Pancreas (tissue), 10 donors: ENCODE results near the gene ATP6AP1. TPM values are rescaled to one million over a fixed set of nuclear protein-coding genes. Genes with fewer than 3 reads are reported as not detected.

Source experiments
- ATAC-seq, 4 donors: fragments of 200-7000 bp; cut with Tn5 transposase; one replicate each; pipeline versions ENCODE4 v1.8.0 to v1.9.1; 2020; ENCODE audit warnings: mild to moderate bottlenecking in 4 of 4, moderate library complexity in 4 of 4
- DNase-seq, 6 donors: peaks; one replicate each; pipeline ENCODE4 v3.0.0-alpha.2; 2020
- FAIRE-seq: peaks from 2 replicates; lab custom pipeline; 2012; peaks lifted over from hg19 to GRCh38; lab: Jason Lieb, UNC
- H3K27ac ChIP-seq, 4 donors: fragments of 200-600 bp; sonication (generic); 1 replicate in 3 of 4; 2 replicates in 1 of 4; pipeline versions ENCODE4 v1.5.0 to v1.8.0; 2020
- H3K27me3 ChIP-seq, 4 donors: fragments of 200-600 bp; one replicate each; pipeline ENCODE4 v1.8.0; 2021
- H3K36me3 ChIP-seq, 3 donors: fragments of 200-600 bp; sonication (generic) in 1 of 3; one replicate each; pipeline versions ENCODE4 v1.5.0 to v1.8.0; 2020 to 2021
- H3K4me1 ChIP-seq, 3 donors: fragments of 200-600 bp; one replicate each; pipeline ENCODE4 v1.8.0; 2021
- H3K4me3 ChIP-seq, 4 donors: fragments of 200-600 bp; sonication (generic) in 2 of 4; one replicate each; pipeline versions ENCODE4 v1.5.0 to v1.8.0; 2020 to 2021
- H3K9me3 ChIP-seq, 4 donors: fragments of 200-600 bp; one replicate each; pipeline ENCODE4 v1.8.0; 2021
- WGBS, 2 donors: extraction: QIAGEN DNeasy Blood & Tissue Kit; methylation state at CpG; one replicate each; pipeline ENCODE4 v1.1.7; 2013; 5-methylcytosine and 5-hydroxymethylcytosine counted together
- intact Hi-C, 3 donors: fragments of 100-400 bp; cut with DNase I; formaldehyde crosslinking; loops; one replicate each; pipeline versions ENCODE4 v1.11.1 to v1.14.2; 2022
- polyA plus RNA-seq, 2 donors: library from polyadenylated mRNA; stranded (reverse); fragments of 200-250 nt; gene quantifications; one replicate each; pipeline ENCODE4 v1.2.3, GENCODE V29; 2013
- total RNA-seq, 6 donors: library from RNA; stranded (reverse); fragmentation: NEBNext Ultra II Directional in 4 of 6; extraction: Animal tissue kit (Norgen Biotek cat#: 25700) in 4 of 6; gene quantifications; one replicate each; pipeline versions ENCODE4 v1.2.1 to v1.2.4, GENCODE V29; 2021 to 2023
- TF ChIP-seq, protein P1 (sequence below), 4 donors: fragments of 200-600 bp; sonication (generic) in 3 of 4; IDR thresholded peaks; one replicate each; pipeline versions ENCODE4 v1.5.0 to v1.8.0; 2021; ENCODE audit warnings: antibody characterized with exemption in 4 of 4
- donor health status: healthy with polysubstance abuse.
- donor health status: DM: no; HTN: no; CAD: no; lungs with moderate emphysema.
- donor health status: DM: no; HTN: no; CAD: no.
- donor health status: control.
- donor health status: control.
- donor health status: Bipolar disorder and iron deficiency.
- donor health status: DM: yes; HTN: yes; CAD: no.
- donor health status: DM: no; HTN: no; CAD: no.
- donor health status: DM: no; HTN: no; CAD: no.
- donor health status: DM: yes; HTN: yes; CAD: no.

ATP6AP1 gene
- total and polyA plus RNA-seq, 8 donors, result 27.8 to 82.4 (median 37.7) TPM

DNA sequence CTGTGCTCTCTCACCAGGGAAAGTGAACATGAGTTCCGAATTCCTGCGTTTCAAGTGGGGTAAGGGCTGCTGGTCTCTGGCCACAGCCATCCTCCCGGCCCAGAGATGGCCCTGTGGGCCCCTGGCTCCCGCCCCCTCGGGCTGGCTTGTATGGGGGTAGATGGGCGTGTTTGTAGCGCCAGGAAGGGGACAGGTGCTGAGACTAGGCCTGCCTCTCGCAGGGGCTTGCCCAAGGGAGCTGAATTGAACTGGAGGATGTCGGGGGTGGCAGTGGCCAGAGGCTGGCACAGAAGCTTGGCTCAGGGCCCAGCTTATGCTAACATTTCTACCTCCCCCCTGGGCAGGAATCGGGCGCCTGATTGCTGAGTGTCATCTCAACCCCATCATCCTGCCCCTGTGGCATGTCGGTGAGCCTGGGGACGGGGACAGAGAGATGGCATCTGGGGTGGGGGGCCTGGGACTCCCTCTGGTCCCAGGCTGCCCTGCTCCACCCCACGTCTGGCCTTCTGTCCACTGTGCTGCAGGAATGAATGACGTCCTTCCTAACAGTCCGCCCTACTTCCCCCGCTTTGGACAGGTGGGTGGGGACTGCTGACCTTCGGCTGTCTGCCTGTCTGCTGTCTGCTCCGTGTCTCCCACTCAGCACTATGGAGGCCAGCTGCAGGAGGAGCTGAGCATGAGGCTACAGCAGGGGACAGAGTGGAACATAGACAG, 8.6 kb upstream of the ATP6AP1 start:
- WGBS, 2 donors, result 59 to 67% methylated on average over 18 to 19 of the region's 19 CpGs
- no peak for FAIRE-seq
- DNase-seq, result no peak

DNA sequence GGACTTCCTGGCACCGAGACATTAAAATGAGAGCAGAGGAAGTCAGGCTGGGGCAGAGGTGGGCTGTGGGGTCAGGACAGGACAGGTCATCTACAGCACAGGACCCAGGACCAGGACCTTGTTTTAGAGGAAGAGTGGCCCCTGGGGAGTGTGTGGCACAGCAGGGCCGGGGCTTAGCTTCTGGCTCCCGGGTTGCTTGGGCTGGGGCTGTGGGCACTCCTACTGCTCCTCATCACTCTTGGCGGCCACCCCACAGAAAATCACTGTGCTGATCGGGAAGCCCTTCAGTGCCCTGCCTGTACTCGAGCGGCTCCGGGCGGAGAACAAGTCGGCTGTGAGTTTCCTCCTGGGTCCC, 8.1 kb upstream of the ATP6AP1 start:
- no peak overlapping the region for H3K4me3 ChIP-seq
- DNase-seq, result no peak
- TF ChIP-seq, protein P1, sequence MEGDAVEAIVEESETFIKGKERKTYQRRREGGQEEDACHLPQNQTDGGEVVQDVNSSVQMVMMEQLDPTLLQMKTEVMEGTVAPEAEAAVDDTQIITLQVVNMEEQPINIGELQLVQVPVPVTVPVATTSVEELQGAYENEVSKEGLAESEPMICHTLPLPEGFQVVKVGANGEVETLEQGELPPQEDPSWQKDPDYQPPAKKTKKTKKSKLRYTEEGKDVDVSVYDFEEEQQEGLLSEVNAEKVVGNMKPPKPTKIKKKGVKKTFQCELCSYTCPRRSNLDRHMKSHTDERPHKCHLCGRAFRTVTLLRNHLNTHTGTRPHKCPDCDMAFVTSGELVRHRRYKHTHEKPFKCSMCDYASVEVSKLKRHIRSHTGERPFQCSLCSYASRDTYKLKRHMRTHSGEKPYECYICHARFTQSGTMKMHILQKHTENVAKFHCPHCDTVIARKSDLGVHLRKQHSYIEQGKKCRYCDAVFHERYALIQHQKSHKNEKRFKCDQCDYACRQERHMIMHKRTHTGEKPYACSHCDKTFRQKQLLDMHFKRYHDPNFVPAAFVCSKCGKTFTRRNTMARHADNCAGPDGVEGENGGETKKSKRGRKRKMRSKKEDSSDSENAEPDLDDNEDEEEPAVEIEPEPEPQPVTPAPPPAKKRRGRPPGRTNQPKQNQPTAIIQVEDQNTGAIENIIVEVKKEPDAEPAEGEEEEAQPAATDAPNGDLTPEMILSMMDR (IDR thresholded peaks at IDR 0.05), result no peak
- ATAC-seq, result no peak
- intact Hi-C loops, result no loop called here
- no peak overlapping the region for H3K27ac ChIP-seq
- no peak for FAIRE-seq
- no peaks in the 10 kb centered on the region for H3K36me3 ChIP-seq
- 81 to 84% methylated on average over 10 of the region's 10 CpGs for WGBS, 2 donors
- no peaks in the 10 kb centered on the region for H3K4me1 ChIP-seq
- no peaks in the 10 kb centered on the region for H3K9me3 ChIP-seq
- H3K27me3 ChIP-seq, result no peaks in the 10 kb centered on the region

More for the DNA sequence above, 8.6 kb upstream of the ATP6AP1 start:
- ATAC-seq, result peak in 3 of 4 donors; percentile 21 to 30 (median 27)
- Histone ChIP-seq H3K27me3 (no peaks in the 10 kb centered on the region), H3K4me3 (no peak overlapping the region), H3K4me1 (no peaks in the 10 kb centered on the region), H3K36me3 (no peaks in the 10 kb centered on the region), H3K27ac (no peak overlapping the region), H3K9me3 (no peaks in the 10 kb centered on the region)
- TF ChIP-seq, protein P1 (IDR thresholded peaks at IDR 0.05), result no peak
- intact Hi-C loops, result no loop called here

DNA sequence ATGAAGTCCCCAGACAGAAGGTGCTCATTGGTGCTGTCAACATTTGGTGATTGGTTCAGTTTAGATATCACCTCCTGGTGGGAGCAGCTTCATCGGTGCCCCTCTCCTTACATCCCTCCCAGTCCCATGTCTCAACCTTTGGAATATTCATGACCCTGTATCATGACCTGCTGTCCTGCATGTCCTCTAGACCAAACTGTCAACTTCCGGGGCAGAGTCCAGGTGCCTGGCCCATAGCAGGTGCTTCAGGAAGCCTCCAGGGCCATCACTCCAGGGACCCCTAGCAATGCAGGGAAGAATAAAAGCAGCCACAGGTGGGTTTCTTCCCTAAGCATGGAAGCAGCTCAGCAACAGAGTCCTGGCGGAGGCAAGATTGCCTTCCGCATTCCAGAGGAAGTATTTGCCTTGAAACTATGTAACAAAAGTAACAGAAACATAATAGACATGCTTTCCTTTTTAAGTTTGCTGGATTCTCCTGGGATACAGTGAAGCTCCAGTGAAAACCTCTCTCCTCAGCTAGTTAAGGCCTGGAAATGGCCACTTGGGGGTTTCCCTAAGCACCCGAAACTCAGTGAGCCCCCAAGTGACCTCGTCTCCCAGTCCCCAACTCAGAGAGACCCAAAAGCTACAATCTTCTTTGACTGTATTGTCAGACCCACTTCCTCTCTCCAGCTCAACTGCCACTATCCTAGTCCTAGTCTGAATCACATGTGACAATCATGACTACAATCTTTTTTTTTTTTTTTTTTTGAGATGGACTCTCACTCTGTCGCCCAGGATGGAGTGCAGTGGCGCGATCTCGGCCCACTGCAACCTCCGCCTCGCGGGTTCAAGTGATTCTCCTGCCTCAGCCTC, 1.3 kb upstream of the ATP6AP1 start:
- Histone ChIP-seq H3K36me3 (no peaks in the 10 kb centered on the region), H3K27ac (peak overlapping the region in 1 of 4 donors; percentile 67), H3K9me3 (no peaks in the 10 kb centered on the region), H3K4me3 (no peak overlapping the region), H3K27me3 (no peaks in the 10 kb centered on the region), H3K4me1 (no peaks in the 10 kb centered on the region)
- 74 to 82% methylated on average over 13 of the region's 13 CpGs for WGBS, 2 donors
- ATAC-seq (no peak), DNase-seq (peak in 1 of 6 donors; percentile 11), FAIRE-seq (no peak)
- TF ChIP-seq, protein P1 (IDR thresholded peaks at IDR 0.05), result no peak
- intact Hi-C loops, result no loop called here

DNA sequence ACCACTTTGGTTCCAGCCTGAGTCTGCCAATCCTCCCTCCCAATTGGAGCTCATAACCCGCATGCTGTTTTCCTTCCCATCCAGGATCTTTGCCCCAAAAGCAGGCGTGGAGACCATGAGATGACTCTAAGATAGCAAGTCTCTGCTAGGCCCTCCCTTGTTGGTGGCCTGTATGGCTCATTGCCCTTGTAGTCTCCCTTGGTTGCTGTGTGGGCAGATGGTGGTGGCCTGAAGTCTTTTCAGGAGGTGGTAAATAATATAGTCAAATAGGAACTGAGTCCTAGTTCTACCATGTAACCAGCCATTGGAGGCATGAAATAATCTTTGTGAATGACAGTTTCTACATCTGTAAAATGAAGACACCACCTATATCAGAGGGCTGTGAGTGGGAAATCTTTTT, 1.2 kb downstream of the ATP6AP1 start:
- intact Hi-C loops, result no loop called here
- H3K36me3 ChIP-seq, result no peaks in the 10 kb centered on the region
- H3K27ac ChIP-seq, result peak overlapping the region in 1 of 4 donors; percentile 8
- DNase-seq (no peak), ATAC-seq (no peak), FAIRE-seq (no peak)
- H3K9me3 ChIP-seq, result no peaks in the 10 kb centered on the region
- H3K4me3 ChIP-seq, result peak overlapping the region in 2 of 4 donors; percentile 58 to 68
- 67 to 74% methylated on average over 2 of the region's 2 CpGs for WGBS, 2 donors
- no peaks in the 10 kb centered on the region for H3K27me3 ChIP-seq
- H3K4me1 ChIP-seq, result no peaks in the 10 kb centered on the region
- TF ChIP-seq, protein P1 (IDR thresholded peaks at IDR 0.05), result no peak
